ENCODE measurements around the gene FBH1. TPM values are rescaled to one million over a fixed set of nuclear protein-coding genes. Genes with fewer than 3 reads are reported as not detected.

FBH1 gene
- total RNA-seq, 1 experiment from 2014 or later: 50.5 TPM

DNA sequence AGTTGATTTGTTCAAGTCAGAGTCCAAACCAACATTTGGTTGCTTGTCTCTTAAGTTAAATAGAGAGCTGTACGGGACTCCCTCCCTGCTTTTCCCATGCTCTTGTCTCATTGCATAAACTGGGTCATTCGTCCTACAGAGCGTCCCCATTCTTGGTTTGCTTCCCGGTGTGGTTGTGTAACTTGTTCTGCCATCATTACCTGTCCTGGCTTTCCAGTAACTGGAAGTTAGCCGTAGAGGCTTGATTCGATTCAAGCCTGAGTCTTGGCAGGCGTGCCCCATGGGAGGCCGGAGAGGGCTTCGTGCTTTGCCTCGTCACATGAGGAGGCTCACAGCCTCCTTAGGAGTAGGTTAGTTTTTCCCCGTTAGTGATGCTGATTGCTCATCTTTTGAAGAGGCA, 40.2 kb downstream of the FBH1 start:
- H3K9me3 ChIP-seq (ENCODE audit: control insufficient read depth, insufficient read depth, low read depth, low read length): no peaks in the 10 kb centered on the region
- BruUV-seq (replicated peaks): no TSS peak

DNA sequence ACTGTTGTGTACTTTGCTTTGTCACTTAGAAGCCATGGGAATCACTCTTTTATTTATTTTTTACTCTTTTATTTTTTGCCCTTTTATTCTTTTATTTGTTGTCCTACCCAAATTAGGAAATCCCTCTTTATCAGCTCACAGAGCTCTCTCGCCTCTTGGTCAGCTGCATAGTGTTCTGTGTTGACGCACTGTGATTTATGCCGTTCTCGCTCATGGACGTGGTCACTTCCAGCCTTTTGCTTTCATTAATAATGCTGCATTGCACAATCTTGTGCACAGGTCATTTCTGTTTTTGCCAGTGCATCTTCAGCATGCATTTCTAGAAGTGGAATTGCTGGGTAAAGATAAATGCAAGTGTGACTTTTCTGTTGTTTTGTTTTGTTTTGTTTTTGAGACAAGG, 42.3 kb downstream of the FBH1 start:
- BruUV-seq (replicated peaks): no TSS peak
- Histone ChIP-seq H3K4me3 (ENCODE audit: low read depth in 2 of 2, low read length in 2 of 2) (no peak overlapping the region), H3K4me1 (ENCODE audit: control insufficient read depth, insufficient read depth, low read length) (no peaks in the 10 kb centered on the region), H3K27me3 (ENCODE audit: control insufficient read depth, insufficient read depth, low read length) (no peaks in the 10 kb centered on the region), H3K9me3 (ENCODE audit: control insufficient read depth, insufficient read depth, low read depth, low read length) (no peaks in the 10 kb centered on the region), H3K27ac (ENCODE audit: low read length) (no peak overlapping the region), H3K36me3 (ENCODE audit: control insufficient read depth, insufficient read depth, low read length) (no peaks in the 10 kb centered on the region; the same call in 1 of the 2 replicates)
- CTCF ChIA-PET: no interaction called here
- in situ Hi-C loops (cut with HindIII; ENCODE audit: low pct_unique_long_range_greater_than_20kb, low sequenced_read_pairs) (no loop called here), intact Hi-C loops (cut with micrococcal nuclease; ENCODE audit: unreplicated experiment) (no loop called here)
- POLR2A ChIA-PET: no interaction called here
- ATAC-seq: no peak
- no peak for DNase-seq (ENCODE audit: low read depth, low spot score)
- TF ChIP-seq, protein P1, sequence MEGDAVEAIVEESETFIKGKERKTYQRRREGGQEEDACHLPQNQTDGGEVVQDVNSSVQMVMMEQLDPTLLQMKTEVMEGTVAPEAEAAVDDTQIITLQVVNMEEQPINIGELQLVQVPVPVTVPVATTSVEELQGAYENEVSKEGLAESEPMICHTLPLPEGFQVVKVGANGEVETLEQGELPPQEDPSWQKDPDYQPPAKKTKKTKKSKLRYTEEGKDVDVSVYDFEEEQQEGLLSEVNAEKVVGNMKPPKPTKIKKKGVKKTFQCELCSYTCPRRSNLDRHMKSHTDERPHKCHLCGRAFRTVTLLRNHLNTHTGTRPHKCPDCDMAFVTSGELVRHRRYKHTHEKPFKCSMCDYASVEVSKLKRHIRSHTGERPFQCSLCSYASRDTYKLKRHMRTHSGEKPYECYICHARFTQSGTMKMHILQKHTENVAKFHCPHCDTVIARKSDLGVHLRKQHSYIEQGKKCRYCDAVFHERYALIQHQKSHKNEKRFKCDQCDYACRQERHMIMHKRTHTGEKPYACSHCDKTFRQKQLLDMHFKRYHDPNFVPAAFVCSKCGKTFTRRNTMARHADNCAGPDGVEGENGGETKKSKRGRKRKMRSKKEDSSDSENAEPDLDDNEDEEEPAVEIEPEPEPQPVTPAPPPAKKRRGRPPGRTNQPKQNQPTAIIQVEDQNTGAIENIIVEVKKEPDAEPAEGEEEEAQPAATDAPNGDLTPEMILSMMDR (IDR thresholded peaks at IDR 0.05): no peak
- TF ChIP-seq POLR2AphosphoS5 (IDR thresholded peaks at IDR 0.05; ENCODE audit: low read depth, low read length) (no peak), SIN3A (IDR thresholded peaks at IDR 0.05; ENCODE audit: borderline replicate concordance, insufficient read depth, low read depth, low read length) (no peak), TCF7L2 (IDR thresholded peaks at IDR 0.05; ENCODE audit: low read depth, low read length) (no peak)
- TF ChIP-seq, protein P2, sequence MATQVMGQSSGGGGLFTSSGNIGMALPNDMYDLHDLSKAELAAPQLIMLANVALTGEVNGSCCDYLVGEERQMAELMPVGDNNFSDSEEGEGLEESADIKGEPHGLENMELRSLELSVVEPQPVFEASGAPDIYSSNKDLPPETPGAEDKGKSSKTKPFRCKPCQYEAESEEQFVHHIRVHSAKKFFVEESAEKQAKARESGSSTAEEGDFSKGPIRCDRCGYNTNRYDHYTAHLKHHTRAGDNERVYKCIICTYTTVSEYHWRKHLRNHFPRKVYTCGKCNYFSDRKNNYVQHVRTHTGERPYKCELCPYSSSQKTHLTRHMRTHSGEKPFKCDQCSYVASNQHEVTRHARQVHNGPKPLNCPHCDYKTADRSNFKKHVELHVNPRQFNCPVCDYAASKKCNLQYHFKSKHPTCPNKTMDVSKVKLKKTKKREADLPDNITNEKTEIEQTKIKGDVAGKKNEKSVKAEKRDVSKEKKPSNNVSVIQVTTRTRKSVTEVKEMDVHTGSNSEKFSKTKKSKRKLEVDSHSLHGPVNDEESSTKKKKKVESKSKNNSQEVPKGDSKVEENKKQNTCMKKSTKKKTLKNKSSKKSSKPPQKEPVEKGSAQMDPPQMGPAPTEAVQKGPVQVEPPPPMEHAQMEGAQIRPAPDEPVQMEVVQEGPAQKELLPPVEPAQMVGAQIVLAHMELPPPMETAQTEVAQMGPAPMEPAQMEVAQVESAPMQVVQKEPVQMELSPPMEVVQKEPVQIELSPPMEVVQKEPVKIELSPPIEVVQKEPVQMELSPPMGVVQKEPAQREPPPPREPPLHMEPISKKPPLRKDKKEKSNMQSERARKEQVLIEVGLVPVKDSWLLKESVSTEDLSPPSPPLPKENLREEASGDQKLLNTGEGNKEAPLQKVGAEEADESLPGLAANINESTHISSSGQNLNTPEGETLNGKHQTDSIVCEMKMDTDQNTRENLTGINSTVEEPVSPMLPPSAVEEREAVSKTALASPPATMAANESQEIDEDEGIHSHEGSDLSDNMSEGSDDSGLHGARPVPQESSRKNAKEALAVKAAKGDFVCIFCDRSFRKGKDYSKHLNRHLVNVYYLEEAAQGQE (IDR thresholded peaks at IDR 0.05; ENCODE audit: insufficient read depth in 1 of 2, low read depth in 2 of 2, low read length in 1 of 2): no peak

More for the DNA sequence above, 40.2 kb downstream of the FBH1 start:
- intact Hi-C loops (cut with micrococcal nuclease; ENCODE audit: unreplicated experiment) (no loop called here), in situ Hi-C loops (cut with HindIII; ENCODE audit: low pct_unique_long_range_greater_than_20kb, low sequenced_read_pairs) (no loop called here)
- no peak for DNase-seq (ENCODE audit: low read depth, low spot score)
- no peaks in the 10 kb centered on the region for H3K27me3 ChIP-seq (ENCODE audit: control insufficient read depth, insufficient read depth, low read length)
- TF ChIP-seq POLR2AphosphoS5 (IDR thresholded peaks at IDR 0.05; ENCODE audit: low read depth, low read length) (no peak), SIN3A (IDR thresholded peaks at IDR 0.05; ENCODE audit: borderline replicate concordance, insufficient read depth, low read depth, low read length) (no peak), TCF7L2 (IDR thresholded peaks at IDR 0.05; ENCODE audit: low read depth, low read length) (no peak)
- TF ChIP-seq, protein P1 (IDR thresholded peaks at IDR 0.05): no peak
- TF ChIP-seq, protein P2 (IDR thresholded peaks at IDR 0.05; ENCODE audit: insufficient read depth in 1 of 2, low read depth in 2 of 2, low read length in 1 of 2): no peak
- ChIA-PET POLR2A (no interaction called here), CTCF (no interaction called here)
- H3K4me1 ChIP-seq (ENCODE audit: control insufficient read depth, insufficient read depth, low read length): no peaks in the 10 kb centered on the region
- no peak overlapping the region for H3K4me3 ChIP-seq (ENCODE audit: low read depth in 2 of 2, low read length in 2 of 2)
- no peaks in the 10 kb centered on the region; the same call in 1 of the 2 replicates for H3K36me3 ChIP-seq (ENCODE audit: control insufficient read depth, insufficient read depth, low read length)
- ATAC-seq: no peak
- H3K27ac ChIP-seq (ENCODE audit: low read length): no peak overlapping the region
